HepG2 (cell line): ENCODE measurements around the gene PELI1. TPM values are rescaled to one million over a fixed set of nuclear protein-coding genes. Genes with fewer than 3 reads are reported as not detected.

ENCODE experiments used
- ATAC-seq: fragments of 200-7000 bp; cut with Tn5 transposase; 3 replicates; pipeline ENCODE4 v1.9.1; 2020; ENCODE audit warnings: mild to moderate bottlenecking, moderate library complexity
- BruUV-seq: library from RNA; stranded (reverse); fragments of 400-500 nt; replicated peaks from 2 replicates; lab custom pipeline; 2021; lab: Mats Ljungman, UMichigan
- CTCF ChIA-PET: fragments of 300-600 bp; formaldehyde crosslinking; extraction: SDS; loops from one replicate; lab custom pipeline; 2021; ENCODE audit warnings: low total read pairs, inconsistent platforms, low intra/inter-chr PET ratio; lab: Yijun Ruan, JAX
- POLR2A ChIA-PET: fragments of 350-600 bp; sonication (Branson Sonifier 250); formaldehyde crosslinking; loops from one replicate; lab custom pipeline; 2020; ENCODE audit warnings: antibody characterized with exemption, inconsistent platforms; lab: Yijun Ruan, JAX
- DNase-seq: peaks from one replicate; pipeline ENCODE4 v3.0.0-alpha.2; 2015; ENCODE audit warnings: low spot score
- FAIRE-seq: peaks from 3 replicates; lab custom pipeline; 2011; peaks lifted over from hg19 to GRCh38; lab: Jason Lieb, UNC
- H2AFZ ChIP-seq: one replicate; pipeline ENCODE4 v1.6.1; 2011; ENCODE audit warnings: low read length, inconsistent platforms
- H3K27ac ChIP-seq: fragments of 300-600 bp; 3 replicates; pipeline ENCODE4 v1.8.0; 2011; ENCODE audit warnings: mixed run types, mild to moderate bottlenecking, mixed read lengths, low read length, inconsistent platforms; ENCODE audit not compliant: insufficient read depth; ENCODE audit errors: extremely low read length
- H3K27me3 ChIP-seq, 2 experiments: fragments of 200-600 bp in 1 of 2; 2 replicates in 1 of 2; 3 replicates in 1 of 2; pipeline versions ENCODE4 v1.6.0 to v1.8.0; 2011; ENCODE audit warnings: low read length in 2 of 2, mild to moderate bottlenecking in 2 of 2, moderate library complexity in 2 of 2, inconsistent platforms in 1 of 2; ENCODE audit not compliant: insufficient read depth in 2 of 2, control insufficient read depth in 1 of 2
- H3K36me3 ChIP-seq, 2 experiments: fragments of 200-600 bp in 1 of 2; replicated peaks in 1 of 2; 2 replicates in 1 of 2; 3 replicates in 1 of 2; pipeline versions ENCODE4 v1.5.1 to v1.8.0; 2011; ENCODE audit warnings: low read length in 2 of 2, inconsistent platforms in 1 of 2; ENCODE audit not compliant: insufficient read depth in 2 of 2, control insufficient read depth in 1 of 2
- H3K4me1 ChIP-seq: 2 replicates; pipeline ENCODE4 v1.5.1; 2012; ENCODE audit warnings: low read length, inconsistent platforms; ENCODE audit not compliant: insufficient read depth
- H3K4me2 ChIP-seq: 2 replicates; pipeline ENCODE4 v1.6.0; 2011; ENCODE audit warnings: low read depth, low read length, inconsistent platforms
- H3K4me3 ChIP-seq, 3 experiments: fragments of 200-600 bp in 1 of 3; sonication (generic), shearing (Covaris generic) in 1 of 3; replicated peaks in 1 of 3; 2 replicates each; pipeline ENCODE4 v1.5.1; 2011 to 2016; ENCODE audit warnings: low read length in 3 of 3, inconsistent platforms in 2 of 3, low read depth in 2 of 3, mild to moderate bottlenecking in 2 of 3, control low read depth in 1 of 3, mixed read lengths in 1 of 3; ENCODE audit not compliant: insufficient read depth in 1 of 3
- H3K79me2 ChIP-seq: one replicate; pipeline ENCODE4 v1.6.1; 2011; ENCODE audit warnings: low read length, inconsistent platforms; ENCODE audit not compliant: insufficient read depth
- H3K9ac ChIP-seq: 2 replicates; pipeline ENCODE4 v1.6.0; 2011; ENCODE audit warnings: mild to moderate bottlenecking, low read depth, low read length, inconsistent platforms; ENCODE audit not compliant: insufficient read depth
- H3K9me3 ChIP-seq: 2 replicates; pipeline ENCODE4 v1.5.1; 2012; ENCODE audit warnings: mild to moderate bottlenecking, low read length
- H4K20me1 ChIP-seq: 2 replicates; pipeline ENCODE4 v1.6.0; 2011; ENCODE audit warnings: inconsistent platforms, mild to moderate bottlenecking, low read length, moderate library complexity; ENCODE audit not compliant: insufficient read depth
- E2F1 ChIP-seq: sonication (generic); formaldehyde crosslinking; IDR thresholded peaks from 2 replicates; pipeline ENCODE4 v1.5.0; 2020; ENCODE audit warnings: missing genetic modification reagents
- FOSL2 ChIP-seq: sonication (generic); formaldehyde crosslinking; IDR thresholded peaks from 2 replicates; pipeline ENCODE4 v1.4.0; 2020; ENCODE audit warnings: missing genetic modification reagents
- HHEX ChIP-seq: IDR thresholded peaks from 2 replicates; pipeline ENCODE4 v1.6.1; 2016; ENCODE audit warnings: control low read depth
- HNF4A ChIP-seq: sonication (generic); formaldehyde crosslinking; IDR thresholded peaks from 2 replicates; pipeline ENCODE4 v1.4.0; 2020; ENCODE audit warnings: missing genetic modification reagents
- HNRNPUL1 ChIP-seq: fragments of 200-400 bp; formaldehyde crosslinking; IDR thresholded peaks from 2 replicates; pipeline ENCODE4 v1.6.1; 2017; ENCODE audit warnings: low read depth, mild to moderate bottlenecking, low read length, moderate library complexity
- KDM3A ChIP-seq: IDR thresholded peaks from 2 replicates; pipeline ENCODE4 v1.6.1; 2018; ENCODE audit warnings: low read depth, missing compliant biosample characterization
- KDM5B ChIP-seq: sonication (generic); formaldehyde crosslinking; IDR thresholded peaks from 2 replicates; pipeline ENCODE4 v1.4.0; 2020; ENCODE audit warnings: missing genetic modification reagents, mild to moderate bottlenecking, borderline replicate concordance
- MED1 ChIP-seq: sonication (generic); formaldehyde crosslinking; IDR thresholded peaks from 2 replicates; pipeline ENCODE4 v1.4.0; 2020; ENCODE audit warnings: missing genetic modification reagents
- USF2 ChIP-seq, 2 experiments: sonication (generic) in 1 of 2; formaldehyde crosslinking in 1 of 2; IDR thresholded peaks; 2 replicates each; pipeline versions ENCODE4 v1.5.1 to v1.6.1; 2011 to 2020; ENCODE audit warnings: borderline replicate concordance in 1 of 2, low read depth in 1 of 2, low read length in 1 of 2, mild to moderate bottlenecking in 1 of 2, missing genetic modification reagents in 1 of 2, moderate library complexity in 1 of 2
- ZMYM2 ChIP-seq: sonication (generic); formaldehyde crosslinking; IDR thresholded peaks from 2 replicates; pipeline ENCODE4 v1.8.0; 2022; ENCODE audit warnings: mild to moderate bottlenecking, missing genetic modification reagents
- ZMYM3 ChIP-seq: sonication (generic); formaldehyde crosslinking; IDR thresholded peaks from 2 replicates; pipeline ENCODE4 v1.5.1; 2020; ENCODE audit warnings: mild to moderate bottlenecking, missing genetic modification reagents
- ZNF446 ChIP-seq: sonication (generic); formaldehyde crosslinking; IDR thresholded peaks from 2 replicates; pipeline ENCODE4 v1.5.0; 2020; ENCODE audit warnings: mild to moderate bottlenecking, missing genetic modification reagents
- ZNF484 ChIP-seq: sonication (generic); formaldehyde crosslinking; IDR thresholded peaks from 2 replicates; pipeline ENCODE4 v1.5.1; 2020; ENCODE audit warnings: mild to moderate bottlenecking, low read depth, missing genetic modification reagents, borderline replicate concordance
- WGBS: methylation state at CpG from one replicate; pipeline ENCODE4 v1.1.6; 2017; ENCODE audit warnings: low lambda C conversion rate; 5-methylcytosine and 5-hydroxymethylcytosine counted together
- in situ Hi-C: cut with HindIII; loops from 2 replicates; pipeline ENCODE4 v1.10.0; 2017; ENCODE audit warnings: low pct_unique_long_range_greater_than_20kb; ENCODE audit not compliant: extremely low pct_ligation_motif_present
- intact Hi-C: fragments of 100-400 bp; cut with micrococcal nuclease; formaldehyde crosslinking; loops from one replicate; pipeline ENCODE4 v1.10.0; 2022; ENCODE audit not compliant: unreplicated experiment
- polyA plus RNA-seq, 8 experiments: library from polyadenylated mRNA; depleted of rRNA in 3 of 8; stranded (reverse) in 7 of 8; unstranded in 1 of 8; fragments of >200 nt; fragmentation: Illumina TruSeq in 4 of 8; extraction: Trizol in 4 of 8; gene quantifications; 2 replicates each; pipeline versions ENCODE4 v1.2.1 to v1.2.3, GENCODE V29; 2011 to 2016; ENCODE audit warnings: low read depth in 4 of 8, missing spikeins in 1 of 8, mixed read lengths in 1 of 8; ENCODE audit not compliant: insufficient read depth in 1 of 8
- total RNA-seq, 5 experiments: library from RNA; depleted of rRNA; stranded (reverse); fragments of >200 nt; fragmentation: Illumina TruSeq; extraction: Trizol; gene quantifications; 2 replicates each; pipeline ENCODE4 v1.2.3, GENCODE V29; 2016; ENCODE audit warnings: low read depth in 1 of 5
- TF ChIP-seq, protein P1 (sequence below): IDR thresholded peaks from 2 replicates; pipeline ENCODE4 v1.4.0; 2020; ENCODE audit warnings: mild to moderate bottlenecking, missing genetic modification reagents
- TF ChIP-seq, protein P2 (sequence below): sonication (generic); formaldehyde crosslinking; IDR thresholded peaks from 2 replicates; pipeline ENCODE4 v1.4.0; 2020; ENCODE audit warnings: mild to moderate bottlenecking, missing genetic modification reagents

The PELI1 gene
- total and polyA plus RNA-seq, 2 of the 13 experiments (the other 11 are each of a cell fraction or from before 2014, with no cell fraction given), result 12.5 to 16.2 TPM

- TF ChIP-seq USF2 (IDR thresholded peaks at IDR 0.05; ENCODE audit: low read depth, low read length) (no peak), USF2 (CRISPR knock-in tag; IDR thresholded peaks at IDR 0.05; ENCODE audit: borderline replicate concordance) (0 out of 2 replicates have a peak, but pooled peaks have one; percentile 22), HHEX (0 out of 2 replicates have a peak, but pooled peaks have one; percentile 49), ZNF484 (no peak), MED1 (peak; percentile 16; the same call in 1 of the 2 replicates), FOSL2 (CRISPR knock-in tag) (peak; percentile 98), HNRNPUL1 (peak; percentile 92), ZMYM3 (CRISPR knock-in tag) (no peak), ZMYM2 (peak; percentile 87)
- TF ChIP-seq, all 625 proteins: peak for 82
These were observed 38.4 kb downstream of the PELI1 start (continued) for GRCh38 chr2:64105670-64106461.

DNA sequence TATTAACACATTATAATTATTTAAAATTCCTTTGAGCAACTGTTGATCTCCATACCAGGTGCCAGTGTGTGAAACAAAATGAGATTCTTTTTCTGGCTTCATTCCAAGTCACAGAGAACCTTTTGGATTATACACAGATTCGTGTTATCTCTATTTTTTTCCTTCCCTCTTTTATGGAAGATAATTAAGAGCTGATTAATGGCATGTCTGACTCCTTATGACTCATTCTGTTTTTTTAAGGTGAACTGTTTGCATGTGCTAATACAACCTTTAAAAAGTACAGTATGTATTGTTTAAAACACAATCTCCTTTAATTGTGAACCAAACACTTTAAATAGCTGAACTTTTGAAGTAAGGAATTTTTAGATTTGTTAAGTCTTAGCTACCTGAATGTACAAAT lies 39.3 kb downstream of the PELI1 start:
- WGBS, result 90% methylated on average over 1 of the region's 1 CpG
- H3K36me3 ChIP-seq, result peaks cover 0 to 26% of the 10 kb centered on the region in 2 experiments; a peak in 2 of 5 replicates
- H3K4me1 ChIP-seq, result peaks cover 47% of the 10 kb centered on the region
- FAIRE-seq (no peak), DNase-seq (no peak), ATAC-seq (no peak)
- ChIA-PET POLR2A (no interaction called here), CTCF (no interaction called here)
- no peak overlapping the region for H3K9ac ChIP-seq
- peaks cover 12% of the 10 kb centered on the region for H3K79me2 ChIP-seq
- H3K27ac ChIP-seq, result peak overlapping the region; percentile 62
- no peak overlapping the region for H2AFZ ChIP-seq
- H3K4me3 ChIP-seq, result no peak overlapping the region
- in situ Hi-C loops, result no loop called here
- no peaks in the 10 kb centered on the region for H4K20me1 ChIP-seq
- no peak overlapping the region for H3K4me2 ChIP-seq
- H3K27me3 ChIP-seq, result no peaks in the 10 kb centered on the region
- H3K9me3 ChIP-seq, result no peaks in the 10 kb centered on the region
- intact Hi-C loops, result loop anchor here (5.0 kb wide), 1 partner anchor 37 kb away; the partner anchor contains the start of gene PELI1
- BruUV-seq, result no TSS peak
- TF ChIP-seq, protein P1, sequence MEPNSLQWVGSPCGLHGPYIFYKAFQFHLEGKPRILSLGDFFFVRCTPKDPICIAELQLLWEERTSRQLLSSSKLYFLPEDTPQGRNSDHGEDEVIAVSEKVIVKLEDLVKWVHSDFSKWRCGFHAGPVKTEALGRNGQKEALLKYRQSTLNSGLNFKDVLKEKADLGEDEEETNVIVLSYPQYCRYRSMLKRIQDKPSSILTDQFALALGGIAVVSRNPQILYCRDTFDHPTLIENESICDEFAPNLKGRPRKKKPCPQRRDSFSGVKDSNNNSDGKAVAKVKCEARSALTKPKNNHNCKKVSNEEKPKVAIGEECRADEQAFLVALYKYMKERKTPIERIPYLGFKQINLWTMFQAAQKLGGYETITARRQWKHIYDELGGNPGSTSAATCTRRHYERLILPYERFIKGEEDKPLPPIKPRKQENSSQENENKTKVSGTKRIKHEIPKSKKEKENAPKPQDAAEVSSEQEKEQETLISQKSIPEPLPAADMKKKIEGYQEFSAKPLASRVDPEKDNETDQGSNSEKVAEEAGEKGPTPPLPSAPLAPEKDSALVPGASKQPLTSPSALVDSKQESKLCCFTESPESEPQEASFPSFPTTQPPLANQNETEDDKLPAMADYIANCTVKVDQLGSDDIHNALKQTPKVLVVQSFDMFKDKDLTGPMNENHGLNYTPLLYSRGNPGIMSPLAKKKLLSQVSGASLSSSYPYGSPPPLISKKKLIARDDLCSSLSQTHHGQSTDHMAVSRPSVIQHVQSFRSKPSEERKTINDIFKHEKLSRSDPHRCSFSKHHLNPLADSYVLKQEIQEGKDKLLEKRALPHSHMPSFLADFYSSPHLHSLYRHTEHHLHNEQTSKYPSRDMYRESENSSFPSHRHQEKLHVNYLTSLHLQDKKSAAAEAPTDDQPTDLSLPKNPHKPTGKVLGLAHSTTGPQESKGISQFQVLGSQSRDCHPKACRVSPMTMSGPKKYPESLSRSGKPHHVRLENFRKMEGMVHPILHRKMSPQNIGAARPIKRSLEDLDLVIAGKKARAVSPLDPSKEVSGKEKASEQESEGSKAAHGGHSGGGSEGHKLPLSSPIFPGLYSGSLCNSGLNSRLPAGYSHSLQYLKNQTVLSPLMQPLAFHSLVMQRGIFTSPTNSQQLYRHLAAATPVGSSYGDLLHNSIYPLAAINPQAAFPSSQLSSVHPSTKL, result no peak
- no peak for TF ChIP-seq ZNF446
- TF ChIP-seq KDM3A (CRISPR knock-in tag), result no peak
- no peak for TF ChIP-seq E2F1
- no peak for TF ChIP-seq HNF4A (CRISPR knock-in tag)
- TF ChIP-seq KDM5B (CRISPR knock-in tag), result no peak
- TF ChIP-seq, protein P2, sequence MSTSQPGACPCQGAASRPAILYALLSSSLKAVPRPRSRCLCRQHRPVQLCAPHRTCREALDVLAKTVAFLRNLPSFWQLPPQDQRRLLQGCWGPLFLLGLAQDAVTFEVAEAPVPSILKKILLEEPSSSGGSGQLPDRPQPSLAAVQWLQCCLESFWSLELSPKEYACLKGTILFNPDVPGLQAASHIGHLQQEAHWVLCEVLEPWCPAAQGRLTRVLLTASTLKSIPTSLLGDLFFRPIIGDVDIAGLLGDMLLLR, result no peak
